Muscle layer of colon (tissue), 2 donors: Measurements from ENCODE around the gene C22orf15.

Experiments used
- H3K27ac ChIP-seq: one replicate; pipeline ENCODE4 v1.7.0; 2013; ENCODE audit warnings: low read depth, mild to moderate bottlenecking, low read length, moderate library complexity
- H3K27me3 ChIP-seq, 2 donors: one replicate each; pipeline ENCODE4 v1.7.0; 2013; ENCODE audit warnings: low read length in 2 of 2, mild to moderate bottlenecking in 2 of 2; ENCODE audit not compliant: insufficient read depth in 2 of 2, control insufficient read depth in 1 of 2
- H3K36me3 ChIP-seq: one replicate; pipeline ENCODE4 v1.7.0; 2013; ENCODE audit warnings: mild to moderate bottlenecking, low read length; ENCODE audit not compliant: insufficient read depth
- H3K4me1 ChIP-seq: one replicate; pipeline ENCODE4 v1.7.0; 2013; ENCODE audit warnings: mild to moderate bottlenecking, low read length; ENCODE audit not compliant: insufficient read depth
- H3K4me3 ChIP-seq, 2 donors: one replicate each; pipeline ENCODE4 v1.7.0; 2013; ENCODE audit warnings: low read length in 2 of 2, low read depth in 1 of 2, mild to moderate bottlenecking in 1 of 2, moderate library complexity in 1 of 2
- H3K9ac ChIP-seq: one replicate; pipeline ENCODE4 v1.7.0; 2013; ENCODE audit warnings: low read length
- H3K9me3 ChIP-seq: one replicate; pipeline ENCODE4 v1.7.0; 2013; ENCODE audit warnings: mild to moderate bottlenecking, low read length
- donor health status: abdominal sarcoma.
- donor health status: Adenocarcinoma of cecum.

The C22orf15 gene, protein sequence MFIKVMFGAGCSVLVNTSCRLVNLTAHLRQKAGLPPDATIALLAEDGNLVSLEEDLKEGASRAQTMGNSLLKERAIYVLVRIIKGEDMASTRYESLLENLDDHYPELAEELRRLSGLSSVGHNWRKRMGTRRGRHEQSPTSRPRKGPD

DNA sequence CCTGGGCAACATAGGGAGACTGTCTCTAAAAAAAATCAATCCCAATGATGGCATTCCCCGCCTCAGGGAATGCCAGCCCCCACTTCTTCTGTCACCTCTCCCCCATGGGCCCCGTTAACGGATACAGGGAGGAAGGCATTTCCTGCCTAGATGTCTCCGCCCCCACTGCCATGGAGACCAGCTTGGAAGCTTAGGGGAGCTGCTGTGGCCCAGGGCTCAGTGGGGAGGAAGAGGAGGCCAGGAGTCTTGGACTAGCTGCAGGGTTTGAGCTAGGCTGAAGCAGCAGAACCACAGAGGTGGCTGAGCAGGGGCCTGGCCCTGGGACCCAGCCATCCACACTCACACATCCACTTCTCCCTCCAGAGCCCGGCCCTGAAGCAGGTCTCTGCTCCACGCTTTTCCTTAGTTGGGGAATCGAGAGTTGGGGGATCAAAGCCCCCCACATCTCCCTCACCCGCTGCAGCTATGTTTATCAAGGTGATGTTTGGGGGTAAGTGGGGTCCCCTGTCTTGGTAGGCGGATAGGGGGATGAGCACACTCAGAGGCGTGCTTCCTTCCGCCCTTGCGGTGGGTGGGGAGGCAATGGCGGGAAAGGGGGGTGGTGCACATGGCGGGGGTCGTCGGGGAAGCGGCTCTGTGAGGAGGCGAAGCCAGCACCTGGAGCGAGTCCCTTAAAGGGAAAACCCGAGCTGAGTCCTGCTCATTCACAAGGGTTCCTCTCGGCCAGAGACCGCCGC is at the start of gene C22orf15:
TSS of gene C22orf15 (plus strand) at position 149 of the 737 bp plus-strand sequence. CDS start at position 466, 317 bp downstream.
- Histone ChIP-seq H3K4me3 (peak within 1 kb of the TSS in 1 of 2 donors; percentile 22), H3K9ac (no peak within 1 kb of the TSS), H3K9me3 (no peaks in the 10 kb centered on the region), H3K4me1 (peaks cover 16% of the 10 kb centered on the region), H3K27me3 (no peaks in the 10 kb centered on the region), H3K36me3 (no peaks in the 10 kb centered on the region), H3K27ac (no peak within 1 kb of the TSS)

DNA sequence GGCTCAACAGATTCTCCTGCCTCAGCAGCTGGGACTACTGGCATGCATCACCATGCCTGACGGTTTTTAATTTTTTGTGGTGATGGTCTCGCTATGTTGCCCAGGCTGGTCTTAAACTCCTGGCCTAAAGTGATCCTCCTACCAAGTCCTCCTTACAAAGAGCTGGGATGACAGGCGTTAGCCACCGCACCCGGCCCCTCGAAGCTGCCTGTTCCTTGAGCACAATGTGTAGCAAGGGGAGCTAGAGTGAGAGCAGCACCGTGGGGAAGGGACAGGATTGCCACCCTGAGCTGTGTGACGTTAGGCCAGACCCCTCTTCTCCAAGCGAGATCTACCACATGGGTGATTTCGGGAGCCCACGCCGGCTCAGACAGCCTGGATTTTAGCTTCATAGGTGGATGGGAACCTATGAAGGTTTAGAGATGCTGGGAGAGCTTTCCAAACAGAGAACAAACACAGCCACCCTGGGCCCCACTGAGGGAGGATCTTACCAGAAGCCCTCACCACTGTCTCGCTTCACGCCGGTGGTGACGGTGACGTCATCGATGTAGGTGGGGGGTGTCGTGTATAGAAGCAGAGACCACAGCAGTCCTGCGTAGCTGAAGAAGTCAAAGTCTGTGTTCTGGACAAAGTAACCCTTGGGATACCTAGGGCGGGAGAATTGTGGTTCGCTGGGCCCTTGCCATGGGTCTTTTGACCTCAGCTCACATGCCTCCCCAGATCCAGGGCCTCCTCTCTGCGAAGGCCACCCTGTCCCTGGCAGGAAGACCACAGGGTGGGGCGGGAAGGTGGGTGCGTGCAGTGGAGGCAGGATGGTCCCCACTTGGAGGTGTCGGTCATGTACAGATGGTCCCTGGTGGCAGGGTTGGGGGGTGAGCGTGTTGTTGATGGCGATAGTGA is 48.8 kb upstream of the C22orf15 start:
- peaks cover 12% of the 10 kb centered on the region for H3K4me1 ChIP-seq
- no peaks in the 10 kb centered on the region for H3K27me3 ChIP-seq
- no peak overlapping the region for H3K9ac ChIP-seq
- H3K27ac ChIP-seq = no peak overlapping the region
- no peaks in the 10 kb centered on the region for H3K9me3 ChIP-seq
- no peak overlapping the region for H3K4me3 ChIP-seq
- H3K36me3 ChIP-seq = peaks cover 36% of the 10 kb centered on the region

DNA sequence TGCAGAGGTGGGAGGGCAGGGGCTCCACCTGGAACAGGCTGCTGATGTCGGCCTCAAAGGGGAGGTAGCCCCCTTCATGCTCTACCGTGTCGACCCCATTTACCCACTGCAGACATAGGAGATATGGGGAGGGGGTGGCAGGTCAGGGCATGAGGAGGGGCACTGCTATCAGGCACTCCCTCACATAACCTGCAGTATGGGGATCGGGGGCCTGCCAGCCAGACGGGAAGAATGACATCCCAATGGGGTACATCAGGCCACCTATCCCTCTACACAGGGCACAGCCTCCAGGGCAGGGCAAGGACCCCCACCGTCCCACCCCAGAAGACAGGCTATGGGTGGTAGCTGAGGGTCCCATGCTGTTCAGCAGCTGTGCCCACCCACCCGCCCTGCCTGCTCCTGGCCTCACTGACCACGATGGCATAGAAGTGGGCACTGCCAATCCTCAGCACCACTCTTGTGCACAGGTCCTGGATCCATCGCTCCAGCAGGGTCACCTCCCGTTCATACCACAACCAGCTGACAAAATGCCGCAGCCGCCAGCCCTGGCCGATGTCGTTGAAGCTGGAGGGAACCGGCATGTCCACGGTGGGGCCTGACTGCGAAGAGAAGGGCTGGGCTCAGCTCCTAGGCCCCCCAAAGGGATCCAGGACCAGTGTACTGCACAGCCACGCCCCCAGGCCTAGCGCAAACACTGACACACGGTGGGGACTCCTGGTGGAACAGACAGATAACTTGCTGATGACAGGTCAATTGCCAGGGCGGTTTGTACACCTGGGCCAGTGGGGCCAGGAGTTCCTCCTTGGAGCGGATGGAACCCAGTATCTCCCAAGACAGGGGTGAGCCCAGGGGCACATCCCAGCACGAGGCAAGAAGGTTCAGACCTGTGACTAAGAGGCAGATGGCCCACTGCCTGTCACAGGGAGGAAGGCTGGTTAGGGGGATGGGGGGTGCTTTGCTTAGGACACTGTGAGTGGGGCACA is 47.9 kb upstream of the C22orf15 start:
- H3K27me3 ChIP-seq = no peaks in the 10 kb centered on the region
- peaks cover 12% of the 10 kb centered on the region for H3K4me1 ChIP-seq
- H3K9me3 ChIP-seq = no peaks in the 10 kb centered on the region
- no peak overlapping the region for H3K9ac ChIP-seq
- H3K27ac ChIP-seq = no peak overlapping the region
- H3K4me3 ChIP-seq = no peak overlapping the region
- peaks cover 27% of the 10 kb centered on the region for H3K36me3 ChIP-seq

DNA sequence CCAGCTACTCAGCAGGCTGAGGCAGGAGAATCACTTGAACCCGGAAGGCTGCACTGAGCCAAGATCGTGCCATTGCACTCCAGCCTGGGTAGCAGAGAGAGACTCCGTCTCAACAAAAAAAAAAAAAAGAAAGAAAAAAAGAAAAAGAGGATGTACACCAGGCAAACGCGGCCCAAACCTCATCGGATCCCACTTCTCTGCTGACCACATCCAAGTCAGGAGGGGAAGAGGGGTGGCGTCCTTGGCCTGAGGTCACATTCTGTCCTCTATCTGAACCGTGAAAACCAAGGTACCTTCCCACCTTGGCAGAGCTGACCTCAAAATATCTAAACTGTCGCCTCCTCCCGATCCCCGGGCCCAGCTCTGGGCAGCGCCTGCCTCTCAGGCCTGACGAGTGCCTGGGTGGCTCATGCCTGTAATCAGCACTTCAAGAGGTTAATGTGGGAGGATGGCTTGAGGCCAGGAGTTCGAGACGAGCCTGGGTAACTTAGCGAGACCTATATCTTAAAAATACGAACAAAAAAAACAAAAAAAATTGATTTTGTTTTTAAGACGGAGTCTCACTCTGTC is 46.9 kb upstream of the C22orf15 start:
- Histone ChIP-seq H3K36me3 (peaks cover 17% of the 10 kb centered on the region), H3K4me3 (peak overlapping the region in 1 of 2 donors; percentile 78), H3K9me3 (no peaks in the 10 kb centered on the region), H3K4me1 (peaks cover 12% of the 10 kb centered on the region), H3K27ac (no peak overlapping the region), H3K9ac (no peak overlapping the region), H3K27me3 (no peaks in the 10 kb centered on the region)

DNA sequence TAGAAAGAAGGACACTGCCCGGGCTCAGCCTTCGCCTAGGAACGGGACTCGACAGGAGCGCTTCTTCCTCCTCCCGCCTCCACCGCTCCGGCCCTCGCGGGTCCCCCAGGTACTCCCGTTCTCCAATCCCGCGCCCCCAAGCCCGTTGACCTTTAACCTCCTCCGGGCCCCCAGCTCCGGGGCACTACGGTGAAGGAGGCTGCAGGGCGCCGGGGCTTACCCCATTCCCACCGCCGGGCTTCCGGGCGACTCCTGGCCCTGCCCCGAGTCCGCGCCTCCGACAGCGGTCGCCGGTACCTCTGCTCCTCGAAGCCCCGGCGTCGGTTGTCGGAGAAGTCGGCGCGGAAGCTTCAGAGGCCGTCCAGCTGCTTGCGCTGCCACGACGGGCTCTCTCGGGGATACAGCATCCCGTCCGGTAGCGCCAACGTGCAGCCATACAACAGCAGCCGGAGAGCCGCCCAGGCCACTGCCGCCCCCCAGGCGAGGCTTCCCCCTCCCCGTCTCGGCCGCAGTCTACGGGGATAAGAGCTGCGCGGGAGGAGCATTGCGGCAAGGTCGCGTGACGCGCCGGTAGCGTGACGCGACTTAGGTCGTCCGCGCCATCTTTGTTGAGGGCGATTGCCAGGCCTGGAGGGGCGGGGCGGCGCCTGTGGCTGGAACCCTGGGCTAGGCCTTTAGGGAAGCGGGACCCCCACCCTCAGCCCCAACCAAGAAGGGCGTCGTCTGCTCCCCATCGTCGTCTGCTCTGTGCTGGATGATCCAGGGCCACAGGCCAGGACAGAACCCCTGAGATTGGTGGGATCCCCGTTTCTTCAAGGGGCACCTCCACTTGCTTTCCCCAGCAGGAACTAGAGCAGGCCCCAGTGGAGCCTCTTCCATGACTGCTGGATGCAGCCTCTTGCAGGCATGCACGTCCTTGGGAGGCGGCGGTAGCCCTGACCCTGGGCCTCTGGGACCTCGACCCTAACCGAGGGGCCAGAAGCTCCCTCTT is 45.7 kb upstream of the C22orf15 start:
- H3K27ac ChIP-seq = peak overlapping the region; percentile 88
- peaks cover 12% of the 10 kb centered on the region for H3K4me1 ChIP-seq
- peak overlapping the region; percentile 78 to 96 for H3K4me3 ChIP-seq

DNA sequence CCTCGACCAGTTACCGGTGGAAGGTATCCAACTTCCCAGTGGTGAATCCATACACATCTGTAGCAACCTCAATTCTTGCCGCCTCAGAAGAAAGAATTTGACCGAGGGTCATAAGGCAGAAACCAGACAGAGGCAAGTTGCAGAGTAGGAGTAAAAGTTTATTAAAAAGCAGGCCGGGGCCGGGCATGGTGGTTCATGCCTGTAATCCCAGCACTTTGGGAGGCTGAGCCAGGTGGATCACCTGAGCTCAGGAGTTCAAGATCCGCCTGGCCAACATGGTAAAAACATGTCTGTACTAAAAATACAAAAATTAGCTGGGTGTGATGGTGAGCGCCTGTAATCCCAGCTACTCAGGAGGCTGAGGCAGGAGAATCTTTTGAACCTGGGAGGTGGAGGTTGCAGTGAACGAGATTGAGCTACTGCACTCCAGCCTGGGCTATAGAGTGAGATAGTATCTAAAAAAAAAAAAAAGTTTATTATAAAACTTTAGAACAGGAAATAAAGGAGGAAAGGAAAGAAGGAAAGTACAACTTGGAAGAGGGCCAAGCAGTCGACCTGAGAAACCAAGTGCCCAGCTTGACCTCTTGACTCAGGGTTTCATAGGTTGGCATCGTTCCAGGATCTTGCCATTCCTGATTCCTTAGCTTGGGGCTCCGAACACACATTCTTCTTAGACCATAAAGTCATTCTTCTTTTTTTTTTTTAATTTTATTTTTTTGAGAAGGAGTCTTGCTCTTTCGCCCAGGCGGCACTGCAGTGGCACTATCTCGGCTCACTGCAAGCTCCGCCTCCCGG is 44.2 kb upstream of the C22orf15 start:
- no peaks in the 10 kb centered on the region for H3K36me3 ChIP-seq
- no peaks in the 10 kb centered on the region for H3K27me3 ChIP-seq
- H3K4me1 ChIP-seq = peaks cover 12% of the 10 kb centered on the region
- H3K9me3 ChIP-seq = no peaks in the 10 kb centered on the region
- no peak overlapping the region for H3K4me3 ChIP-seq
- no peak overlapping the region for H3K27ac ChIP-seq
- H3K9ac ChIP-seq = no peak overlapping the region

More for the DNA sequence above, 45.7 kb upstream of the C22orf15 start:
- Histone ChIP-seq H3K9ac (peak overlapping the region; percentile 64), H3K27me3 (no peaks in the 10 kb centered on the region), H3K36me3 (peaks cover 5% of the 10 kb centered on the region), H3K9me3 (no peaks in the 10 kb centered on the region)

DNA sequence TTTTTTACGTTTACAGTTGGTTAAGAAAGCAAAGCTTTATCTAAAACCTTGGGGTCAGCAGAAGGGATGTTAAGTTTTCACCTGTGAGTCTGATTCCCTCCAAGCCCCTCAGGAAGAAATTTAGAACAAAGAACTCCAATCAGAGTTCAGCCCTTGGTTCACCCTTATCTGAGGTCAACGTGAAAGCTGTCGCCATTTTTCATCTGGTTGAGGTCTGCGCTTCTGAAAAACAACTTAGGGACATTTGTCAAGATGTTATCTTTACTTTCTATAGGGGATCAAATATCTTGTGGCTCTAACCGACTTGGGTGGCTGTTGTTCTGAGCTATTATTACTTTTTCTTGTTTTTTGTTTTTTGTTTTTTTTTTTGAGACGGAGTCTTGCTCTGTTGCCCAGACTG is 41.9 kb upstream of the C22orf15 start:
- Histone ChIP-seq H3K9me3 (no peaks in the 10 kb centered on the region), H3K27ac (no peak overlapping the region), H3K36me3 (no peaks in the 10 kb centered on the region), H3K27me3 (no peaks in the 10 kb centered on the region), H3K4me1 (peaks cover 11% of the 10 kb centered on the region), H3K4me3 (no peak overlapping the region), H3K9ac (no peak overlapping the region)

DNA sequence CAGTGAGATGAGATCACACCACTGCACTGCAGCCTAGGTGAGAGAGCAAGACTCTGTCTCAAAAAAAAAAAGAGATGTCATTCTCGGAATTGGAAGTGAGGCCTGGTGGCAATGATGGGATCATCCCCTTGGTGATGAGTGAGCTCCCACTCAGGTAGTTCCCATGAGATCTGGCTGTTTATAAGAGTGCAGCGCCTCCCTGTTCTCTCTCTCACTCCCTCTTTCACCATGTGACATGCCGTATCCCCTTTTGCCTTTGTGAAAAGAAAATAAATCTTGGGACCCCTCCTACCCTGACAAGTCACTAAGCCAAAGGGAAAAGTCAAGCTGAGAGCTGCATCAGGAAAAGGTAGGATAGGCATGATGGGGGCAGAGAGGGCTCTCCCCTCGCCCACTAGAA is 40.6 kb upstream of the C22orf15 start:
- no peak overlapping the region for H3K9ac ChIP-seq
- no peak overlapping the region for H3K27ac ChIP-seq
- peaks cover 4% of the 10 kb centered on the region for H3K4me1 ChIP-seq
- no peak overlapping the region for H3K4me3 ChIP-seq
- no peaks in the 10 kb centered on the region for H3K27me3 ChIP-seq
- no peaks in the 10 kb centered on the region for H3K9me3 ChIP-seq
- no peaks in the 10 kb centered on the region for H3K36me3 ChIP-seq

DNA sequence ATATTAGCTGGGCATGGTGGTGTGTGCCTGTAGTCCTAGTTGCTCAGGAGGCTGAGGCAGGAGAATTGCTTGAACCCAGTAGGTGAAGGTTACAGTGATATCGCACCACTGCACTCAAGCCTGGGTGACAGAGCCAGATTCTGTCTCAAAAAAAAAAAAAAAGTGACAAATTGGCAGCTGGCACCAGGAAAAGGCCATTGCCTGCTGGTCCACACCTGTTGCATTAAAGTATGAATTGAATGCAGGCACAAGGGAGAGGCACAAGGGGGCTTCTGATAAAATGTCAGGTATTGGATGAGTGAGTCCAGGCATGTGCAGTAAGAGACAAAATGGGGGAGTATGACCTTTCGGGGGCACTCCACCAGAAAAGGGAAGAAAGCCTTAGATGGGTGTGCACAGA is 40.1 kb upstream of the C22orf15 start:
- H3K27me3 ChIP-seq = no peaks in the 10 kb centered on the region
- H3K9ac ChIP-seq = no peak overlapping the region
- H3K36me3 ChIP-seq = no peaks in the 10 kb centered on the region
- H3K9me3 ChIP-seq = no peaks in the 10 kb centered on the region
- no peaks in the 10 kb centered on the region for H3K4me1 ChIP-seq
- H3K27ac ChIP-seq = no peak overlapping the region
- no peak overlapping the region for H3K4me3 ChIP-seq
